ENCODE results near the gene SRSF12.

GRCh38 chr6:89048288-89048923 is 69.5 kb downstream of the SRSF12 start:
- TF ChIP-seq CTCF (IDR thresholded peaks at IDR 0.05) (no peak), POLR2A (IDR thresholded peaks at IDR 0.05) (no peak), POLR2AphosphoS5 (IDR thresholded peaks at IDR 0.05) (no peak)

All from prostate gland (tissue), 2 donors.